Lung (tissue), 12 donors: Measurements from ENCODE around the gene SSBP3. TPM values are rescaled to one million over a fixed set of nuclear protein-coding genes. Genes with fewer than 3 reads are reported as not detected.

ENCODE experiments used
- ATAC-seq: fragments of 200-7000 bp; cut with Tn5 transposase; one replicate; pipeline ENCODE4 v1.9.1; 2020; ENCODE audit warnings: moderate number of reproducible peaks; ENCODE audit not compliant: insufficient read depth, low FRiP score
- DNase-seq, 3 donors: peaks; one replicate each; pipeline ENCODE4 v3.0.0-alpha.2; 2013 to 2017
- H3K27ac ChIP-seq, 2 donors: one replicate each; pipeline ENCODE4 v1.5.1; 2013; ENCODE audit warnings: mild to moderate bottlenecking in 2 of 2, moderate library complexity in 2 of 2, control low read depth in 1 of 2, inconsistent platforms in 1 of 2, low read depth in 1 of 2, low read length in 1 of 2
- H3K27me3 ChIP-seq, 3 donors: one replicate each; pipeline ENCODE4 v1.5.1; 2013; ENCODE audit warnings: low read length in 2 of 3; ENCODE audit not compliant: control insufficient read depth in 3 of 3, insufficient read depth in 3 of 3
- H3K36me3 ChIP-seq, 4 donors: one replicate each; pipeline ENCODE4 v1.5.1; 2013; ENCODE audit warnings: low read length in 4 of 4, mild to moderate bottlenecking in 1 of 4, moderate library complexity in 1 of 4; ENCODE audit not compliant: control insufficient read depth in 4 of 4, insufficient read depth in 4 of 4
- H3K4me1 ChIP-seq, 5 donors: one replicate each; pipeline ENCODE4 v1.5.1; 2013; ENCODE audit warnings: low read length in 5 of 5, mild to moderate bottlenecking in 2 of 5, moderate library complexity in 1 of 5; ENCODE audit not compliant: control insufficient read depth in 5 of 5, insufficient read depth in 5 of 5
- H3K4me3 ChIP-seq: one replicate; pipeline ENCODE4 v1.5.1; 2013; ENCODE audit warnings: mild to moderate bottlenecking, control low read depth, moderate library complexity
- H3K9ac ChIP-seq, 2 donors: one replicate each; pipeline ENCODE4 v1.5.1; 2013; ENCODE audit warnings: low read length in 2 of 2, control low read depth in 1 of 2; ENCODE audit not compliant: insufficient read depth in 1 of 2
- H3K9me3 ChIP-seq, 4 donors: one replicate each; pipeline ENCODE4 v1.5.1; 2013; ENCODE audit warnings: low read length in 3 of 4, mild to moderate bottlenecking in 1 of 4, moderate library complexity in 1 of 4; ENCODE audit not compliant: control insufficient read depth in 4 of 4, insufficient read depth in 3 of 4
- WGBS, 2 donors: extraction: QIAGEN DNeasy Blood & Tissue Kit; methylation state at CpG; one replicate each; pipeline ENCODE4 v1.1.7; 2013; 5-methylcytosine and 5-hydroxymethylcytosine counted together
- polyA plus RNA-seq, 2 donors: library from polyadenylated mRNA; stranded (reverse); fragments of 200-250 nt; gene quantifications; one replicate each; pipeline ENCODE4 v1.2.1, GENCODE V29; 2013
- total RNA-seq, 2 donors: library from RNA; depleted of rRNA in 1 of 2; stranded (reverse); fragments of >200 nt in 1 of 2; gene quantifications; one replicate each; pipeline ENCODE4 v1.2.1, GENCODE V29; 2014 to 2021
- TF ChIP-seq, protein P1 (sequence below): IDR thresholded peaks from 2 replicates; pipeline ENCODE4 v1.5.1; 2012; ENCODE audit warnings: mild to moderate bottlenecking; ENCODE audit errors: control extremely low read depth, extremely low read depth
- donor health status: control.
- donor health status: control.
- donor health status: Bipolar disorder and iron deficiency.
- donor health status: healthy.
- donor health status: DM: yes; HTN: yes; CAD: no.

SSBP3 gene
- total and polyA plus RNA-seq, 4 donors = 15.9 to 47.8 (median 34.8) TPM

DNA sequence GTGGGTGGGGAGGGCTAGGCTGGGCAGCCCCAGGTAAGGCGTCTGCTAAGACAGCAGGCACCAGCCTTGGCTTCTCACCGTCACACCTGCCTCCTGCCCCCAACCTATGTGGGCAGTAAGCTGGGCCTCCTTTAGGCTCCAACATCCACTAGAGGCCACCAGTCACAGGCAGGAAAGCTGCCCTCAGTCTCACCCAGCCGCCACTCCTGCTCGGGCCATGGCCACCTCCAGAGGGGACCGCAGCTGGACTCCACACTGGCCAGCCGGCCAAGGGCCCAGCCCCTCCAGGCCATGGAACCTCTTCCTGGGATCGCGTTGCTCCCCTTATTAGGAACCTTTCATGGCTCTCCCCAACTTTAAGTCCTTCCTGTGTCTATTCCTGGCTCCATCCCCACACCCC lies 131.7 kb downstream of the SSBP3 start:
- Histone ChIP-seq H3K4me3 (no peak overlapping the region), H3K9me3 (no peaks in the 10 kb centered on the region), H3K4me1 (peaks cover 30 to 63% (median 41%) of the 10 kb centered on the region in 5 donors), H3K9ac (no peak overlapping the region), H3K27me3 (no peaks in the 10 kb centered on the region), H3K27ac (peak overlapping the region in 1 of 2 donors; percentile 93), H3K36me3 (peaks cover 0 to 6% (median 2%) of the 10 kb centered on the region in 4 donors)
- DNase-seq (no peak), ATAC-seq (no peak)
- 77 to 80% methylated on average over 7 to 8 of the region's 8 CpGs for WGBS, 2 donors
- TF ChIP-seq, protein P1, sequence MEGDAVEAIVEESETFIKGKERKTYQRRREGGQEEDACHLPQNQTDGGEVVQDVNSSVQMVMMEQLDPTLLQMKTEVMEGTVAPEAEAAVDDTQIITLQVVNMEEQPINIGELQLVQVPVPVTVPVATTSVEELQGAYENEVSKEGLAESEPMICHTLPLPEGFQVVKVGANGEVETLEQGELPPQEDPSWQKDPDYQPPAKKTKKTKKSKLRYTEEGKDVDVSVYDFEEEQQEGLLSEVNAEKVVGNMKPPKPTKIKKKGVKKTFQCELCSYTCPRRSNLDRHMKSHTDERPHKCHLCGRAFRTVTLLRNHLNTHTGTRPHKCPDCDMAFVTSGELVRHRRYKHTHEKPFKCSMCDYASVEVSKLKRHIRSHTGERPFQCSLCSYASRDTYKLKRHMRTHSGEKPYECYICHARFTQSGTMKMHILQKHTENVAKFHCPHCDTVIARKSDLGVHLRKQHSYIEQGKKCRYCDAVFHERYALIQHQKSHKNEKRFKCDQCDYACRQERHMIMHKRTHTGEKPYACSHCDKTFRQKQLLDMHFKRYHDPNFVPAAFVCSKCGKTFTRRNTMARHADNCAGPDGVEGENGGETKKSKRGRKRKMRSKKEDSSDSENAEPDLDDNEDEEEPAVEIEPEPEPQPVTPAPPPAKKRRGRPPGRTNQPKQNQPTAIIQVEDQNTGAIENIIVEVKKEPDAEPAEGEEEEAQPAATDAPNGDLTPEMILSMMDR = no peak

GRCh38 chr1:54273795-54274163 lies 132.4 kb downstream of the SSBP3 start:
- peaks cover 23 to 61% (median 41%) of the 10 kb centered on the region in 5 donors for H3K4me1 ChIP-seq
- H3K4me3 ChIP-seq = no peak overlapping the region
- H3K27me3 ChIP-seq = no peaks in the 10 kb centered on the region
- ATAC-seq = no peak
- TF ChIP-seq, protein P1 = no peak
- no peak for DNase-seq
- no peaks in the 10 kb centered on the region for H3K9me3 ChIP-seq
- peaks cover 0 to 6% (median 2%) of the 10 kb centered on the region in 4 donors for H3K36me3 ChIP-seq
- H3K27ac ChIP-seq = peak overlapping the region; percentile 34 to 55
- H3K9ac ChIP-seq = no peak overlapping the region
- WGBS, 2 donors = 81 to 86% methylated on average over 5 of the region's 5 CpGs

DNA sequence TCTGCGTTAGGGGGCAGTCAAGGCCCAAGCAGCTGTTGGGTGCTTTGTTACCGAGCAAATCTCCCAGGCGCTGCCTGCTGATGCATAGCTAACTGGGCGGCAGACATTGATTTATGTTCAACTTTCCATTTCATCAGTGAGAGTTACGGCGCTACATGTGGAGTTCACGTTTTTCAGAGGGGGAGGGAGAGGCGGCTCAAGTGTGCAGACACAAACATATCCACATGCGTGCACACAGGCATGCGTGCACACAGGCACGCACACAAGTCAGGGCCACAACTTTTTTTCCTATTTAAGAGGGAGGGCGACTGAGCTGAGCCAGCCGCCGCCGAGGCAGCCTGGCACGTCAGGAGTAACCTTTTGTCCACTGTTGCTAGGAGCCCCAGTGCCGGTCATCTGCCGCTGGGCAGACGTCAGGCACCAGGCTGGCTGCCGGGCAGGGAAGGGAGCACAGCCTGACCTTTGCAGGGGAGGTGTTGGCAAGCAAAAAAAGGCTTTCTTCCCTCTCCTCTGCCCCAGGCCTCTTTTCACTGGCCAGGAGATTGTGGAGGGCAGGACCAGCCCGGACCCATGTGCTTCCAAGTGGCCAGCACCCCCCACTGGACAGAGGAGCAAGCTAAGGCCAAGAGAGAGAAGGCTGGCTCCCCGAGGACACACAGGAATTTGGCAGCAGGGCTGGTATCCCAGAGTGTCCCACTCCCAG lies 133.0 kb downstream of the SSBP3 start:
- Histone ChIP-seq H3K36me3 (peaks cover 0 to 6% (median 2%) of the 10 kb centered on the region in 4 donors), H3K4me3 (no peak overlapping the region), H3K9ac (peak overlapping the region in 1 of 2 donors; percentile 51), H3K27me3 (no peaks in the 10 kb centered on the region), H3K4me1 (peaks cover 21 to 55% (median 41%) of the 10 kb centered on the region in 5 donors), H3K9me3 (no peaks in the 10 kb centered on the region), H3K27ac (peak overlapping the region; percentile 34 to 55)
- WGBS, 2 donors = 70 to 82% methylated on average over 22 of the region's 22 CpGs
- DNase-seq (peak; percentile 82 to 94 (median 90)), ATAC-seq (peak; percentile 48)
- TF ChIP-seq, protein P1 = no peak
